ENCODE measurements around the gene CARS2. TPM values are rescaled to one million over a fixed set of nuclear protein-coding genes. Genes with fewer than 3 reads are reported as not detected.
"Not testable (repeated sequence)": the region's sequence is repeated elsewhere in the genome, so short reads cannot be mapped to it uniquely, and the experiment has no call there.

The CARS2 gene
- total and polyA plus RNA-seq, 3 donors from 2014 or later = 60.4 to 116 (median 100) TPM

GRCh38 chr13:110635405-110636002 lies 70.4 kb downstream of the CARS2 start:
- Histone ChIP-seq H3K9me3 (no peaks in the 10 kb centered on the region), H3K4me3 (no peak overlapping the region), H3K4me1 (peaks cover 17% of the 10 kb centered on the region), H3K27ac (no peak overlapping the region), H3K36me3 (ENCODE audit: low read depth, missing control alignments) (no peaks in the 10 kb centered on the region), H3K27me3 (no peaks in the 10 kb centered on the region)
- TF ChIP-seq POLR2A (IDR thresholded peaks at IDR 0.05) = no peak
- TF ChIP-seq, protein P1, sequence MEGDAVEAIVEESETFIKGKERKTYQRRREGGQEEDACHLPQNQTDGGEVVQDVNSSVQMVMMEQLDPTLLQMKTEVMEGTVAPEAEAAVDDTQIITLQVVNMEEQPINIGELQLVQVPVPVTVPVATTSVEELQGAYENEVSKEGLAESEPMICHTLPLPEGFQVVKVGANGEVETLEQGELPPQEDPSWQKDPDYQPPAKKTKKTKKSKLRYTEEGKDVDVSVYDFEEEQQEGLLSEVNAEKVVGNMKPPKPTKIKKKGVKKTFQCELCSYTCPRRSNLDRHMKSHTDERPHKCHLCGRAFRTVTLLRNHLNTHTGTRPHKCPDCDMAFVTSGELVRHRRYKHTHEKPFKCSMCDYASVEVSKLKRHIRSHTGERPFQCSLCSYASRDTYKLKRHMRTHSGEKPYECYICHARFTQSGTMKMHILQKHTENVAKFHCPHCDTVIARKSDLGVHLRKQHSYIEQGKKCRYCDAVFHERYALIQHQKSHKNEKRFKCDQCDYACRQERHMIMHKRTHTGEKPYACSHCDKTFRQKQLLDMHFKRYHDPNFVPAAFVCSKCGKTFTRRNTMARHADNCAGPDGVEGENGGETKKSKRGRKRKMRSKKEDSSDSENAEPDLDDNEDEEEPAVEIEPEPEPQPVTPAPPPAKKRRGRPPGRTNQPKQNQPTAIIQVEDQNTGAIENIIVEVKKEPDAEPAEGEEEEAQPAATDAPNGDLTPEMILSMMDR (IDR thresholded peaks at IDR 0.05) = no peak
- WGBS, 2 donors = 85 to 91% methylated on average over 11 to 19 of the region's 19 CpGs
- no peak for DNase-seq
- intact Hi-C loops (cut with DNase I; ENCODE audit: low total_unique reads) = no loop called here

DNA sequence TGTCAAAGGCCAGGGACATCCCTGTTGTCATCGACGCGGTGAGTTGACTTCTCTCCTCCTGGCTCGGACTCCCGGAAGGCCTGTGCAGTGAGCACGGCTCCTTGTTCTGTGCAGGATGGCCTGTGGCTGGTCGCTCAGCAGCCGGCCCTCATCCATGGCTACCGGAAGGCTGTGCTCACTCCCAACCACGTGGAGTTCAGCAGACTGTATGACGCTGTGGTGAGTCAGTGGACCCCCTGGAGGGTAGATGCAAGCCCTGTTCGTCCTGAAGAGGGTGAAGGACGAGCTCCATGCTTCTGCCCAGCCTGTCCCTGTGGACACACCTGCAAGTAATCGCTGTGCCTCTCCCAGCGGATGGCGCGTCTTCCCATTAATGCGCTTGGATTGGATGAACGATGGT lies 71.4 kb downstream of the CARS2 start:
- peaks cover 14% of the 10 kb centered on the region for H3K4me1 ChIP-seq
- TF ChIP-seq, protein P1 (IDR thresholded peaks at IDR 0.05) = no peak
- no peak for TF ChIP-seq POLR2A (IDR thresholded peaks at IDR 0.05)
- no peak overlapping the region for H3K4me3 ChIP-seq

DNA sequence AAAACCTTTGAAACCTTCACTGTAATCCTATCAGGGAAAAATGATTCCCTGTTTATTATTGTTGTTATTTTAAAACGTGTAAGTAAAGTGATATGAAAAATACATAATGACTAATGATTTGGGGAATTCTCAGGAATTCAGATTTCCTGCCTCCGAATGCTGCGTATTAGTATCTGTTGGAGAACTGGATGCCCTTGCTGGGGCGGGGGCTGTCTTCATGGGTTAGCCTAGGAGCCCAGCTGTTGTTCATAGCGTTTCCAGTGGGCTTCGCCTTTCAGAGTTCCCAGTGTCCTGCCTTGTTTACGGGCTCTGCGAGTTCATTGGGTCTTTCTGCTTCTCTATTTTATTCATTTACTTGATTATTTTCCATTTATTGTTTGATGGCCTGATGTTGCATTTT lies 72.1 kb downstream of the CARS2 start:
- intact Hi-C loops (cut with DNase I; ENCODE audit: low total_unique reads) = no loop called here
- Histone ChIP-seq H3K9me3 (no peaks in the 10 kb centered on the region), H3K27me3 (no peaks in the 10 kb centered on the region), H3K36me3 (ENCODE audit: low read depth, missing control alignments) (no peaks in the 10 kb centered on the region), H3K4me3 (no peak overlapping the region), H3K4me1 (peaks cover 14% of the 10 kb centered on the region), H3K27ac (no peak overlapping the region)
- 89 to 90% methylated on average over 8 of the region's 8 CpGs for WGBS, 2 donors
- DNase-seq = no peak
- TF ChIP-seq, protein P1 (IDR thresholded peaks at IDR 0.05) = no peak
- no peak for TF ChIP-seq POLR2A (IDR thresholded peaks at IDR 0.05)

More for the DNA sequence above, 71.4 kb downstream of the CARS2 start:
- Histone ChIP-seq H3K9me3 (no peaks in the 10 kb centered on the region), H3K27me3 (no peaks in the 10 kb centered on the region), H3K27ac (no peak overlapping the region), H3K36me3 (ENCODE audit: low read depth, missing control alignments) (no peaks in the 10 kb centered on the region)
- intact Hi-C loops (cut with DNase I; ENCODE audit: low total_unique reads) = no loop called here
- WGBS, 2 donors = 77 to 90% methylated on average over 12 to 19 of the region's 19 CpGs
- no peak for DNase-seq

GRCh38 chr13:110632255-110632654 lies 73.7 kb downstream of the CARS2 start:
- intact Hi-C loops (cut with DNase I; ENCODE audit: low total_unique reads); H3K9me3 ChIP-seq; H3K36me3 ChIP-seq (ENCODE audit: low read depth, missing control alignments); H3K4me3 ChIP-seq; H3K27me3 ChIP-seq: not testable (repeated sequence)
- Histone ChIP-seq H3K27ac (peak overlapping the region; percentile 53 to 61), H3K4me1 (peaks cover 14% of the 10 kb centered on the region)
- WGBS, 2 donors = 80 to 83% methylated on average over 12 to 15 of the region's 15 CpGs
- DNase-seq = peak; percentile 62

- Histone ChIP-seq H3K36me3 (ENCODE audit: low read depth, missing control alignments) (no peaks in the 10 kb centered on the region), H3K9me3 (no peaks in the 10 kb centered on the region), H3K27ac (no peak overlapping the region), H3K4me1 (peaks cover 14% of the 10 kb centered on the region), H3K27me3 (no peaks in the 10 kb centered on the region), H3K4me3 (no peak overlapping the region)
- no peak for TF ChIP-seq POLR2A (IDR thresholded peaks at IDR 0.05)
- TF ChIP-seq, protein P1 (IDR thresholded peaks at IDR 0.05) = no peak
- intact Hi-C loops (cut with DNase I; ENCODE audit: low total_unique reads) = no loop called here
- DNase-seq = no peak
- 46 to 52% methylated on average over 10 of the region's 10 CpGs for WGBS, 2 donors
Observed at GRCh38 chr13:110630566-110631119, 75.3 kb downstream of the CARS2 start.

Measured in testis (tissue), 3 donors.